ENCODE data around the gene HLX. TPM values are rescaled to one million over a fixed set of nuclear protein-coding genes. Genes with fewer than 3 reads are reported as not detected.

HLX gene
- total RNA-seq, 1 donor from 2014 or later = 0.48 TPM

DNA sequence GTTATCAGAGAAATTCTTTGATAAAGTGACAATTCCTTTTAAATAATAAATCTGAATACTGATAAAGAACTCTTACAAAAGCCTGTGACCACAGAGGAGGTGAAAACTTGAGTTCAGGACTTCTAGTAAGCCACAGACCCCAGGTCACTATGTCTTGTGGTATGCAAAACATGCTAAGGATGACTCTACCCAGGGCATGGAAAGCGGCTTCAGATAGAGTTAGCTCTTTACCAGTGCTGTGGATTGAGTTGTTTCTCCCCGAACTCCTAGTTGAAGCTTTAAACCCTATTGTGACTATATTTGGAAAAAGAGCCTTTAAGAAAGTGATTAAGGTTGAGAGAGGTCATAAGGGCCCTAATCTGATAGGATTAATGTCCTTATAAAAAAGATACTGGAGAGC lies 42.3 kb downstream of the HLX start:
- no peak for DNase-seq (ENCODE audit: low spot score, unreplicated experiment)
- TF ChIP-seq, protein P1, sequence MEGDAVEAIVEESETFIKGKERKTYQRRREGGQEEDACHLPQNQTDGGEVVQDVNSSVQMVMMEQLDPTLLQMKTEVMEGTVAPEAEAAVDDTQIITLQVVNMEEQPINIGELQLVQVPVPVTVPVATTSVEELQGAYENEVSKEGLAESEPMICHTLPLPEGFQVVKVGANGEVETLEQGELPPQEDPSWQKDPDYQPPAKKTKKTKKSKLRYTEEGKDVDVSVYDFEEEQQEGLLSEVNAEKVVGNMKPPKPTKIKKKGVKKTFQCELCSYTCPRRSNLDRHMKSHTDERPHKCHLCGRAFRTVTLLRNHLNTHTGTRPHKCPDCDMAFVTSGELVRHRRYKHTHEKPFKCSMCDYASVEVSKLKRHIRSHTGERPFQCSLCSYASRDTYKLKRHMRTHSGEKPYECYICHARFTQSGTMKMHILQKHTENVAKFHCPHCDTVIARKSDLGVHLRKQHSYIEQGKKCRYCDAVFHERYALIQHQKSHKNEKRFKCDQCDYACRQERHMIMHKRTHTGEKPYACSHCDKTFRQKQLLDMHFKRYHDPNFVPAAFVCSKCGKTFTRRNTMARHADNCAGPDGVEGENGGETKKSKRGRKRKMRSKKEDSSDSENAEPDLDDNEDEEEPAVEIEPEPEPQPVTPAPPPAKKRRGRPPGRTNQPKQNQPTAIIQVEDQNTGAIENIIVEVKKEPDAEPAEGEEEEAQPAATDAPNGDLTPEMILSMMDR (IDR thresholded peaks at IDR 0.05; ENCODE audit: unreplicated experiment) = no peak
- no peak overlapping the region for H3K27ac Mint-ChIP-seq
- no peak overlapping the region for H3K4me3 Mint-ChIP-seq (ENCODE audit: low read depth)
- no peaks in the 10 kb centered on the region for H3K36me3 Mint-ChIP-seq (ENCODE audit: insufficient read depth)
- peaks cover 16% of the 10 kb centered on the region for H3K4me1 Mint-ChIP-seq (ENCODE audit: low read depth)
- H3K27me3 Mint-ChIP-seq = peaks cover 18% of the 10 kb centered on the region
- H3K9me3 Mint-ChIP-seq (ENCODE audit: low read depth) = no peaks in the 10 kb centered on the region

GRCh38 chr1:220921971-220922635 lies 42.9 kb downstream of the HLX start:
- no peaks in the 10 kb centered on the region for H3K9me3 Mint-ChIP-seq (ENCODE audit: low read depth)
- H3K4me1 Mint-ChIP-seq (ENCODE audit: low read depth) = peaks cover 16% of the 10 kb centered on the region
- H3K27ac Mint-ChIP-seq = no peak overlapping the region
- H3K36me3 Mint-ChIP-seq (ENCODE audit: insufficient read depth) = no peaks in the 10 kb centered on the region
- H3K27me3 Mint-ChIP-seq = peaks cover 18% of the 10 kb centered on the region
- no peak overlapping the region for H3K4me3 Mint-ChIP-seq (ENCODE audit: low read depth)
- no peak for DNase-seq (ENCODE audit: low spot score, unreplicated experiment)
- TF ChIP-seq, protein P1 (IDR thresholded peaks at IDR 0.05; ENCODE audit: unreplicated experiment) = no peak

DNA sequence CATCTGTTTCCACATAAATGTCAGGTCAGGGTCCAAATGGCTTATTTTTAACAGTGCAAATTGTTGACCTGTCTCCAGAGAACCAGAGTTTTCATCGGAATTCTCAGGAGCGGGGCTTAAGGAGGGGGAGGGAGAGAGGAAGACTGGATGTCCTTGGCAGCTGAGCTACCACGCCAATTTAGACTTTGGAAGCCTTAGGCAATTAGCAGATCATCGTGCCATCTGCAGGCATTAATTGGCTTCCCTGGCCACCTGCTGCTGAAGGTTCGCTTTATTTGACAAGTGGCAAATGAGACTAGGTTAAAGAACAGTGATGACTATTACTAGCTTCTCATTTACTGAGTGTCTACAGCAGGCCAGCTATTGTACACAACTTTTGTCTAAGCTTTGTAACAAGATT lies 43.7 kb downstream of the HLX start:
- no peak for DNase-seq (ENCODE audit: low spot score, unreplicated experiment)
- Mint-ChIP-seq H3K9me3 (ENCODE audit: low read depth) (no peaks in the 10 kb centered on the region), H3K4me3 (ENCODE audit: low read depth) (no peak overlapping the region), H3K27ac (no peak overlapping the region), H3K4me1 (ENCODE audit: low read depth) (peaks cover 21% of the 10 kb centered on the region), H3K27me3 (peaks cover 18% of the 10 kb centered on the region), H3K36me3 (ENCODE audit: insufficient read depth) (no peaks in the 10 kb centered on the region)
- TF ChIP-seq, protein P1 (IDR thresholded peaks at IDR 0.05; ENCODE audit: unreplicated experiment) = no peak

GRCh38 chr1:220924331-220924970 lies 45.2 kb downstream of the HLX start:
- Mint-ChIP-seq H3K27me3 (peaks cover 23% of the 10 kb centered on the region), H3K4me1 (ENCODE audit: low read depth) (peaks cover 18% of the 10 kb centered on the region), H3K9me3 (ENCODE audit: low read depth) (no peaks in the 10 kb centered on the region), H3K36me3 (ENCODE audit: insufficient read depth) (no peaks in the 10 kb centered on the region), H3K27ac (no peak overlapping the region), H3K4me3 (ENCODE audit: low read depth) (no peak overlapping the region)
- TF ChIP-seq, protein P1 (IDR thresholded peaks at IDR 0.05; ENCODE audit: unreplicated experiment) = no peak
- no peak for DNase-seq (ENCODE audit: low spot score, unreplicated experiment)

GRCh38 chr1:220925707-220926106 lies 46.5 kb downstream of the HLX start:
- Mint-ChIP-seq H3K27me3 (peaks cover 18% of the 10 kb centered on the region), H3K4me1 (ENCODE audit: low read depth) (peaks cover 18% of the 10 kb centered on the region), H3K27ac (no peak overlapping the region), H3K9me3 (ENCODE audit: low read depth) (no peaks in the 10 kb centered on the region), H3K36me3 (ENCODE audit: insufficient read depth) (no peaks in the 10 kb centered on the region), H3K4me3 (ENCODE audit: low read depth) (no peak overlapping the region)
- TF ChIP-seq, protein P1 (IDR thresholded peaks at IDR 0.05; ENCODE audit: unreplicated experiment) = no peak
- DNase-seq (ENCODE audit: low spot score, unreplicated experiment) = no peak

Data from progenitor cell of endocrine pancreas (in vitro differentiated cells).